WTC11 (cell line): ENCODE data around the gene GRIK5. TPM values are rescaled to one million over a fixed set of nuclear protein-coding genes. Genes with fewer than 3 reads are reported as not detected.

Experiments
- ATAC-seq: fragments of 200-7000 bp; cut with Tn5 transposase; 2 replicates; pipeline ENCODE4 v1.10.0; 2021; ENCODE audit warnings: mild to moderate bottlenecking, moderate library complexity
- CTCF ChIA-PET: fragments of 300-600 bp; sonication (Branson Sonifier 250); formaldehyde crosslinking; loops from one replicate; lab custom pipeline; 2021; ENCODE audit warnings: antibody characterized with exemption; lab: Charles Lee
- POLR2A ChIA-PET: fragments of 350-600 bp; sonication (Branson Sonifier 250); formaldehyde crosslinking; loops from one replicate; lab custom pipeline; 2021; ENCODE audit warnings: antibody characterized with exemption; lab: Charles Lee
- DNase-seq: peaks from one replicate; pipeline ENCODE4 v3.0.0; 2021; ENCODE audit warnings: low spot score
- H3K27ac Mint-ChIP-seq: 2 replicates; pipeline ENCODE4 v1.8.0; 2021; ENCODE audit warnings: mixed read lengths
- H3K27me3 Mint-ChIP-seq: 2 replicates; pipeline ENCODE4 v1.8.0; 2021; ENCODE audit warnings: low read depth, mild to moderate bottlenecking, moderate library complexity, mixed read lengths
- H3K36me3 Mint-ChIP-seq: 2 replicates; pipeline ENCODE4 v1.8.0; 2021; ENCODE audit warnings: mixed read lengths
- H3K4me1 Mint-ChIP-seq: 2 replicates; pipeline ENCODE4 v1.8.0; 2022; ENCODE audit warnings: mixed read lengths
- H3K4me3 Mint-ChIP-seq: 2 replicates; pipeline ENCODE4 v1.8.0; 2021; ENCODE audit warnings: mild to moderate bottlenecking, moderate library complexity, mixed read lengths
- H3K9me3 Mint-ChIP-seq: 2 replicates; pipeline ENCODE4 v1.8.0; 2021; ENCODE audit warnings: mixed read lengths
- EMX1 ChIP-seq: fragments of 250-450 bp; sonication (Bioruptor Pico); IDR thresholded peaks from 2 replicates; pipeline ENCODE4 v1.8.0; 2021; ENCODE audit warnings: mild to moderate bottlenecking
- GTF2I ChIP-seq: fragments of 250-450 bp; sonication (Bioruptor Pico); conservative IDR thresholded peaks from 2 replicates; pipeline ENCODE4 v1.4.0; 2021; ENCODE audit warnings: mild to moderate bottlenecking
- NFYB ChIP-seq: sonication (generic); formaldehyde crosslinking; conservative IDR thresholded peaks from 2 replicates; pipeline ENCODE4 v1.8.0; 2022; ENCODE audit warnings: low read depth, missing genetic modification reagents
- NR1H2 ChIP-seq: sonication (generic); formaldehyde crosslinking; IDR thresholded peaks from 2 replicates; pipeline ENCODE4 v1.9.0; 2021; ENCODE audit warnings: mild to moderate bottlenecking, moderate library complexity, missing genetic modification reagents
- NR2C2 ChIP-seq: sonication (generic); formaldehyde crosslinking; IDR thresholded peaks from 2 replicates; pipeline ENCODE4 v1.8.0; 2022; ENCODE audit warnings: mild to moderate bottlenecking, missing genetic modification reagents
- SOX15 ChIP-seq: fragments of 250-450 bp; sonication (Bioruptor Pico); IDR thresholded peaks from 2 replicates; pipeline ENCODE4 v1.9.0; 2021; ENCODE audit warnings: mild to moderate bottlenecking
- TCF7 ChIP-seq: sonication (generic); formaldehyde crosslinking; IDR thresholded peaks from 2 replicates; pipeline ENCODE4 v1.8.0; 2022; ENCODE audit warnings: mild to moderate bottlenecking, low read depth, missing genetic modification reagents, moderate library complexity
- ZNF121 ChIP-seq: sonication (generic); formaldehyde crosslinking; IDR thresholded peaks from 2 replicates; pipeline ENCODE4 v1.8.0; 2023; ENCODE audit warnings: missing genetic modification reagents
- ZNF138 ChIP-seq: sonication (generic); formaldehyde crosslinking; conservative IDR thresholded peaks from 2 replicates; pipeline ENCODE4 v1.8.1; 2022; ENCODE audit warnings: mild to moderate bottlenecking, moderate library complexity, missing genetic modification reagents
- ZNF317 ChIP-seq: sonication (generic); formaldehyde crosslinking; IDR thresholded peaks from 2 replicates; pipeline ENCODE4 v1.8.1; 2023; ENCODE audit warnings: low read depth, mild to moderate bottlenecking, moderate library complexity, missing genetic modification reagents, borderline replicate concordance
- total RNA-seq: library from RNA; stranded (reverse); gene quantifications from 3 replicates; pipeline ENCODE4 v1.2.3, GENCODE V29; 2021
- TF ChIP-seq, protein P1 (sequence below): sonication (generic); formaldehyde crosslinking; IDR thresholded peaks from 2 replicates; pipeline ENCODE4 v1.8.1; 2022; ENCODE audit warnings: low read depth, missing genetic modification reagents, borderline replicate concordance
- TF ChIP-seq, protein P2 (sequence below): fragments of 250-450 bp; sonication (Bioruptor Pico); IDR thresholded peaks from 2 replicates; pipeline ENCODE4 v1.8.0; 2021; ENCODE audit warnings: mild to moderate bottlenecking
- TF ChIP-seq, protein P3 (sequence below): fragments of 250-450 bp; sonication (Bioruptor Pico); IDR thresholded peaks from 2 replicates; pipeline ENCODE4 v1.9.0; 2021; ENCODE audit warnings: moderate library complexity, mild to moderate bottlenecking, inconsistent platforms, borderline replicate concordance
- TF ChIP-seq, protein P4 (sequence below): sonication (generic); formaldehyde crosslinking; IDR thresholded peaks from 2 replicates; pipeline ENCODE4 v1.8.0; 2022; ENCODE audit warnings: mild to moderate bottlenecking, missing genetic modification reagents
- TF ChIP-seq, protein P5 (sequence below): sonication (generic); formaldehyde crosslinking; IDR thresholded peaks from 2 replicates; pipeline ENCODE4 v1.8.0; 2022; ENCODE audit warnings: mild to moderate bottlenecking, missing genetic modification reagents
- TF ChIP-seq, protein P6 (sequence below): sonication (generic); formaldehyde crosslinking; IDR thresholded peaks from 2 replicates; pipeline ENCODE4 v1.8.0; 2023; ENCODE audit warnings: mild to moderate bottlenecking, missing genetic modification reagents
- TF ChIP-seq, protein P7 (sequence below): sonication (generic); formaldehyde crosslinking; IDR thresholded peaks from 2 replicates; pipeline ENCODE4 v1.8.0; 2022; ENCODE audit warnings: mild to moderate bottlenecking, missing genetic modification reagents
- TF ChIP-seq, protein P8 (sequence below): fragments of 250-450 bp; sonication (Bioruptor Pico); conservative IDR thresholded peaks from 2 replicates; pipeline ENCODE4 v1.9.0; 2021; ENCODE audit warnings: mild to moderate bottlenecking

GRIK5 gene
- total RNA-seq, 1 experiment from 2014 or later = 52.3 TPM

DNA sequence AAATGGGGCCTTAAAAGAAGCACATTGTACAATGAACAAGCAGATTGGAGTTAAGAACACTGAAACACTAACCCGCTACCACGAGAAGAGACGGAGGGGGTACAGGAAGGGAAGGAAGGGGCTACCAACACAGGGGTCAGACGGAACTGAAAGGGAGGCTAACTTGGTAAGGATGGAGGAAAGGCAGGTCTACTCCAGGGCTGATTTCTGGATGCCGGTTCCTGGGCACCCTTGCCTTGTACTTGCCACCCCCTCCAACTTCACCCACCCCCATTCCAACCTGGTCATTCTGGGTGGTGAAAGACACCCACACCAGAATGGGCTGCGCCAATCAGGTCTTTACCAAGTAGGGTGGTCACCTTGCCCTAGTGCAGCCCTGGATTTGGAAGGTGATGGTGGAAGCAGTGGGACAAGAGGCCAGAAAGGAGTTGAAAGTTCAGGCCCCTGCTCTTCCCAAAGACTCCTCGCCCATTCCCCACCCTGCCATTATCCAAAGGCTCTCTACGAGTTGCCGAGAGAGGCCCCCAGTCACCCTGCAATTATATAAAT lies 16.3 kb upstream of the GRIK5 start (continued):
- TF ChIP-seq, protein P1, sequence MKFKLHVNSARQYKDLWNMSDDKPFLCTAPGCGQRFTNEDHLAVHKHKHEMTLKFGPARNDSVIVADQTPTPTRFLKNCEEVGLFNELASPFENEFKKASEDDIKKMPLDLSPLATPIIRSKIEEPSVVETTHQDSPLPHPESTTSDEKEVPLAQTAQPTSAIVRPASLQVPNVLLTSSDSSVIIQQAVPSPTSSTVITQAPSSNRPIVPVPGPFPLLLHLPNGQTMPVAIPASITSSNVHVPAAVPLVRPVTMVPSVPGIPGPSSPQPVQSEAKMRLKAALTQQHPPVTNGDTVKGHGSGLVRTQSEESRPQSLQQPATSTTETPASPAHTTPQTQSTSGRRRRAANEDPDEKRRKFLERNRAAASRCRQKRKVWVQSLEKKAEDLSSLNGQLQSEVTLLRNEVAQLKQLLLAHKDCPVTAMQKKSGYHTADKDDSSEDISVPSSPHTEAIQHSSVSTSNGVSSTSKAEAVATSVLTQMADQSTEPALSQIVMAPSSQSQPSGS (CRISPR knock-in tag) = no peak
- TF ChIP-seq, protein P2, sequence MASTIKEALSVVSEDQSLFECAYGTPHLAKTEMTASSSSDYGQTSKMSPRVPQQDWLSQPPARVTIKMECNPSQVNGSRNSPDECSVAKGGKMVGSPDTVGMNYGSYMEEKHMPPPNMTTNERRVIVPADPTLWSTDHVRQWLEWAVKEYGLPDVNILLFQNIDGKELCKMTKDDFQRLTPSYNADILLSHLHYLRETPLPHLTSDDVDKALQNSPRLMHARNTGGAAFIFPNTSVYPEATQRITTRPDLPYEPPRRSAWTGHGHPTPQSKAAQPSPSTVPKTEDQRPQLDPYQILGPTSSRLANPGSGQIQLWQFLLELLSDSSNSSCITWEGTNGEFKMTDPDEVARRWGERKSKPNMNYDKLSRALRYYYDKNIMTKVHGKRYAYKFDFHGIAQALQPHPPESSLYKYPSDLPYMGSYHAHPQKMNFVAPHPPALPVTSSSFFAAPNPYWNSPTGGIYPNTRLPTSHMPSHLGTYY (CRISPR knock-in tag) = no peak
- TF ChIP-seq, protein P3, sequence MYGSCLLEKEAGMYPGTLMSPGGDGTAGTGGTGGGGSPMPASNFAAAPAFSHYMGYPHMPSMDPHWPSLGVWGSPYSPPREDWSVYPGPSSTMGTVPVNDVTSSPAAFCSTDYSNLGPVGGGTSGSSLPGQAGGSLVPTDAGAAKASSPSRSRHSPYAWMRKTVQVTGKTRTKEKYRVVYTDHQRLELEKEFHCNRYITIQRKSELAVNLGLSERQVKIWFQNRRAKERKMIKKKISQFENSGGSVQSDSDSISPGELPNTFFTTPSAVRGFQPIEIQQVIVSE = no peak
- TF ChIP-seq, protein P4, sequence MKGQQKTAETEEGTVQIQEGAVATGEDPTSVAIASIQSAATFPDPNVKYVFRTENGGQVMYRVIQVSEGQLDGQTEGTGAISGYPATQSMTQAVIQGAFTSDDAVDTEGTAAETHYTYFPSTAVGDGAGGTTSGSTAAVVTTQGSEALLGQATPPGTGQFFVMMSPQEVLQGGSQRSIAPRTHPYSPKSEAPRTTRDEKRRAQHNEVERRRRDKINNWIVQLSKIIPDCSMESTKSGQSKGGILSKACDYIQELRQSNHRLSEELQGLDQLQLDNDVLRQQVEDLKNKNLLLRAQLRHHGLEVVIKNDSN (CRISPR knock-in tag) = no peak
- TF ChIP-seq SOX15 (CRISPR knock-in tag) (no peak), GTF2I (CRISPR knock-in tag) (no peak), ZNF317 (CRISPR knock-in tag) (no peak), ZNF138 (CRISPR knock-in tag) (no peak)
- TF ChIP-seq, protein P5, sequence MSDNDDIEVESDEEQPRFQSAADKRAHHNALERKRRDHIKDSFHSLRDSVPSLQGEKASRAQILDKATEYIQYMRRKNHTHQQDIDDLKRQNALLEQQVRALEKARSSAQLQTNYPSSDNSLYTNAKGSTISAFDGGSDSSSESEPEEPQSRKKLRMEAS = no peak

DNA sequence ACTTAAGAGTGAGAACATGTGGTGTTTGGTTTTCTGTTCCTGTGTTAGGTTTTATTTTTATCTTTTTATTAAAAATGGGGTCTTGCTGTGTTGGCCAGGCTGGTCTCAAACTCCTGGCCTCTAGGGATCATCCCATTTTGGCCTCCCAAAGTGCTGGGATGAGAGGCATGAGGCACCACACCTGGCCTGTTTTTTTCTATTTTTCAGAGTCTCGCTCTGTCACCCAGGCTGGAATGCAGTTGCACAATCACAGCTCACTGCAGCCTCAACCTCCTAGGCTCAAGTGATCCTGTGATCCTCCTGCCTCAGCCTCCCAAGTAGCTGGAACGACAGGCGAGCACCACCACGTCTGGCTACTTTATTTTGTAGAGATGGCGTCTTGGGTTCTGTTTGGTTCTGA lies 13.5 kb upstream of the GRIK5 start:
- Mint-ChIP-seq H3K9me3 (no peaks in the 10 kb centered on the region), H3K27ac (no peak overlapping the region), H3K4me1 (peaks cover 12% of the 10 kb centered on the region), H3K27me3 (no peaks in the 10 kb centered on the region), H3K36me3 (peaks cover 29% of the 10 kb centered on the region), H3K4me3 (no peak overlapping the region)
- ATAC-seq (no peak), DNase-seq (no peak)
- CTCF ChIA-PET = interaction anchor here (2.3 kb wide), 1 partner anchor 25 kb away, joined by 5 read pairs; no protein-coding TSS in a partner anchor
- TF ChIP-seq ZNF121 (CRISPR knock-in tag) = peak; percentile 77
- no peak for TF ChIP-seq TCF7 (CRISPR knock-in tag)
- POLR2A ChIA-PET = no interaction called here

DNA sequence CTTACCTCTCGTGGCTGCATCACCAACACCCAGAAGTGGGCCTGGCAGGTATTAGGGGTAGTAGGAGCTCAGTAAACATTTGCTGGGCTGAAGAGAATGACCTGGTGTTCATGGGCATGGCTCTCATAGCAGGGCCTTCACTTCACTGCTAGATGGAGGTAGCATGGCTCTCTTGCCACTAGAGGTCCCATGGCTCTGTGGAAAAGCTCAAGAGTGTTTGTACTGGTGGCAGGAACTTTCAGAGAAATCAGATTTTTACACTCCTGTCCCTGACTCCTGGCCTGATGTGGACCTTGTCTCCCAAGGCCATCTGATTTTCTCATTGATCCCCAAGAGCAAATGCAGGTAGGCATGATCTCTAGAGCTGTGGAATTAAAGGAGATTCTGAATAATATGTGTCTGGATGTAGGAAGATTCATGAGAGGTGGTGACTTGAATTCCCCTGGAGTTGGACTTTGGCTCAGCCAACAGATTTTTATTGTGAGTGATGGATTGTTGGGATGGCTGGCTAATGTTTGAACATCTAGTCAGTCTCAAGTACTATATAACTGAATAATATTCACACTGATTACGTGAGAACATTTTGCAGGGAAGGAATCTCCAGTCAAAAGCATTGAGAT lies 11.7 kb upstream of the GRIK5 start:
- ChIA-PET CTCF (interaction anchor here (0.6 to 1.2 kb wide), 9 partner anchors 10 to 359 kb away, joined by 3 to 7 read pairs (median 3); no protein-coding TSS in a partner anchor), POLR2A (interaction anchor here (0.9 kb wide), 1 partner anchor 21 kb away, joined by 3 read pairs; no protein-coding TSS in a partner anchor)
- no peak overlapping the region for H3K4me3 Mint-ChIP-seq
- H3K27me3 Mint-ChIP-seq = no peaks in the 10 kb centered on the region
- ATAC-seq (peak; percentile 72), DNase-seq (no peak)
- peak overlapping the region; percentile 46; the same call in 1 of the 2 replicates for H3K27ac Mint-ChIP-seq
- H3K4me1 Mint-ChIP-seq = peaks cover 18% of the 10 kb centered on the region
- no peaks in the 10 kb centered on the region for H3K9me3 Mint-ChIP-seq
- H3K36me3 Mint-ChIP-seq = peaks cover 35% of the 10 kb centered on the region
- no peak for TF ChIP-seq GTF2I (CRISPR knock-in tag)
- TF ChIP-seq NR1H2 = no peak
- TF ChIP-seq NR2C2 = no peak
- no peak for TF ChIP-seq EMX1 (CRISPR knock-in tag)
- TF ChIP-seq ZNF317 (CRISPR knock-in tag) = no peak
- TF ChIP-seq, protein P2 (CRISPR knock-in tag) = no peak
- TF ChIP-seq, protein P6, sequence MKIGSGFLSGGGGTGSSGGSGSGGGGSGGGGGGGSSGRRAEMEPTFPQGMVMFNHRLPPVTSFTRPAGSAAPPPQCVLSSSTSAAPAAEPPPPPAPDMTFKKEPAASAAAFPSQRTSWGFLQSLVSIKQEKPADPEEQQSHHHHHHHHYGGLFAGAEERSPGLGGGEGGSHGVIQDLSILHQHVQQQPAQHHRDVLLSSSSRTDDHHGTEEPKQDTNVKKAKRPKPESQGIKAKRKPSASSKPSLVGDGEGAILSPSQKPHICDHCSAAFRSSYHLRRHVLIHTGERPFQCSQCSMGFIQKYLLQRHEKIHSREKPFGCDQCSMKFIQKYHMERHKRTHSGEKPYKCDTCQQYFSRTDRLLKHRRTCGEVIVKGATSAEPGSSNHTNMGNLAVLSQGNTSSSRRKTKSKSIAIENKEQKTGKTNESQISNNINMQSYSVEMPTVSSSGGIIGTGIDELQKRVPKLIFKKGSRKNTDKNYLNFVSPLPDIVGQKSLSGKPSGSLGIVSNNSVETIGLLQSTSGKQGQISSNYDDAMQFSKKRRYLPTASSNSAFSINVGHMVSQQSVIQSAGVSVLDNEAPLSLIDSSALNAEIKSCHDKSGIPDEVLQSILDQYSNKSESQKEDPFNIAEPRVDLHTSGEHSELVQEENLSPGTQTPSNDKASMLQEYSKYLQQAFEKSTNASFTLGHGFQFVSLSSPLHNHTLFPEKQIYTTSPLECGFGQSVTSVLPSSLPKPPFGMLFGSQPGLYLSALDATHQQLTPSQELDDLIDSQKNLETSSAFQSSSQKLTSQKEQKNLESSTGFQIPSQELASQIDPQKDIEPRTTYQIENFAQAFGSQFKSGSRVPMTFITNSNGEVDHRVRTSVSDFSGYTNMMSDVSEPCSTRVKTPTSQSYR (CRISPR knock-in tag) = no peak
- TF ChIP-seq, protein P7, sequence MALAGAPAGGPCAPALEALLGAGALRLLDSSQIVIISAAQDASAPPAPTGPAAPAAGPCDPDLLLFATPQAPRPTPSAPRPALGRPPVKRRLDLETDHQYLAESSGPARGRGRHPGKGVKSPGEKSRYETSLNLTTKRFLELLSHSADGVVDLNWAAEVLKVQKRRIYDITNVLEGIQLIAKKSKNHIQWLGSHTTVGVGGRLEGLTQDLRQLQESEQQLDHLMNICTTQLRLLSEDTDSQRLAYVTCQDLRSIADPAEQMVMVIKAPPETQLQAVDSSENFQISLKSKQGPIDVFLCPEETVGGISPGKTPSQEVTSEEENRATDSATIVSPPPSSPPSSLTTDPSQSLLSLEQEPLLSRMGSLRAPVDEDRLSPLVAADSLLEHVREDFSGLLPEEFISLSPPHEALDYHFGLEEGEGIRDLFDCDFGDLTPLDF = no peak
- no peak for TF ChIP-seq NFYB (CRISPR knock-in tag)
- TF ChIP-seq, protein P8, sequence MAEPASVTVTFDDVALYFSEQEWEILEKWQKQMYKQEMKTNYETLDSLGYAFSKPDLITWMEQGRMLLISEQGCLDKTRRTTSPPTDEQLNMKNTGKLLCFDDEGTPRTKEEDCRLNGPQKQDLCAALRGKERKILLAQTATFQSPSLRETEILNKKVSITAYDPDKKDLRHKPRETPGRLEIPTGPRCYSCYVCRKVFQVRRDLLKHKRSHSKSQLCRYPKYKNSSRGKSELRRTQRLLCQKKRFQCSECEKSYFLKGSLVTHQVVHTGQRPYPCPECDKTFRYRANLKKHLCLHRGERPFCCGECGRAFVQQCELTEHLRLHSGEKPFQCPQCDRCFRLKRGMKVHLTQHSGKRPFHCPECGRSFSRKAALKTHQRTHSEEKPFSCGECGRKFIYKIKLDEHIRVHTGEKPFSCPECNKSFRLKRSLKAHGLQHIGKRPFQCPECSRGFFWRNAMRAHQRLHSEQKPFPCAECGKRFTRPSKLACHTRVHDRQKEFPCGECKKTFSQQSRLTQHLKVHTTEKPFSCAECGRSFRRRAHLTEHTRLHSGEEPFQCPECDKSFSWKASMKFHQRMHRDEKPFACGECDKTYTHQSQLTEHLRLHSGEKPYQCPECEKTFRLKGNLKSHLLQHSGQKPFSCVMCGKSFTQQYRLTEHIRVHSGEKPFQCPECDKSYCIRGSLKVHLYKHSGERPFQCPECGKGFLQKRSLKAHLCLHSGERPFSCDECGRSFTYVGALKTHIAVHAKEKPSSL (CRISPR knock-in tag) = no peak
- no peak for TF ChIP-seq SOX15 (CRISPR knock-in tag)
